NCI-H187 treated with DMSO at 0.1 percent for 48 hours (cell line): Measurements from ENCODE around the gene CYTH3.

Source experiments
- DNase-seq: peaks from one replicate; lab custom pipeline; 2025; lab: John Stamatoyannopoulos, UW

Gene CYTH3

GRCh38 chr7:6256677-6257535, 15.5 kb downstream of the CYTH3 start:
- DNase-seq, result no peak

DNA sequence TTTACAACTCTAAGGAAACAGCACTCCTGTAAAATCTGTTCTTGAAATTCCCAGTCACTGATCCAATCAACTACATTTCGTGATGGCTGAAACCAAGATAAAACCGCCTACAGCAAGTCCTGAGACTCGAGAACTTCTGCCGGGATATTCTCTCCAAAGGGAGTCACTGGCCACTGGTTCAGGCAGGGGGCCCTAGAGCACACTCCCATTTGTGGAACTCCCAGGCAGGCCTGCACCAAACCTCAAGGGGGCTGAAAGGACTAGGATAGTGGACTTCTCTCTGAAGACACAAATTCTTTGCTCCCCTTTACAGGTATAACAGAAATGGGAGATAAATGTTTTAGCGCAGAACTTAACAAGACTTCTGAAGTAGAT, 16.3 kb downstream of the CYTH3 start:
- DNase-seq, result no peak

- no peak for DNase-seq
Measured at GRCh38 chr7:6254866-6255265, 17.6 kb downstream of the CYTH3 start.

GRCh38 chr7:6252748-6253147, 19.7 kb downstream of the CYTH3 start:
- no peak for DNase-seq

- no peak for DNase-seq
Measured at GRCh38 chr7:6252341-6252746, 20.1 kb downstream of the CYTH3 start.

GRCh38 chr7:6251653-6252052, 20.8 kb downstream of the CYTH3 start:
- no peak for DNase-seq

DNA sequence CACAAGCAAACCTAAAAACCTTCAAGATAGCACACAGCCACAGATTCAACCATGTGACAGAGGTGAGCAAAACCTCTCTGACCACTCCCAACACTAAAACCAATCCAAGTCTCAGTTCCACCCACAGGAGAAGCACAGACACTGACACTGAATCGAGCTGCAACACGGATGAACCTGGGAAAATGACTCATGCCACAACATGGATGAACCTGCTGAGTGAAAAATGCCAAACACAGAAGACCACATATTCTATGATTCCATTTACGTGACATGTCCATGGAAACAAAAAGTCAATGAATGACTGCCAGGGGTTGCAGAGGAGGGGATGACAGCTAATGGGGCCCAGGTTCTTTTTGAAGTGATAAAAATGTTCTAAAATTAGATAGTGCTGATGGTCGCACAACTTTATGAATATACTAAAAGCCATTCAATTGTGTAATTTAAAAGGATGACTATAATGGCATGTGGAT, 22.0 kb downstream of the CYTH3 start:
- DNase-seq, result no peak

GRCh38 chr7:6249043-6249442, 23.4 kb downstream of the CYTH3 start:
- no peak for DNase-seq

- DNase-seq, result no peak
Measured at GRCh38 chr7:6248581-6248980, 23.8 kb downstream of the CYTH3 start.

DNA sequence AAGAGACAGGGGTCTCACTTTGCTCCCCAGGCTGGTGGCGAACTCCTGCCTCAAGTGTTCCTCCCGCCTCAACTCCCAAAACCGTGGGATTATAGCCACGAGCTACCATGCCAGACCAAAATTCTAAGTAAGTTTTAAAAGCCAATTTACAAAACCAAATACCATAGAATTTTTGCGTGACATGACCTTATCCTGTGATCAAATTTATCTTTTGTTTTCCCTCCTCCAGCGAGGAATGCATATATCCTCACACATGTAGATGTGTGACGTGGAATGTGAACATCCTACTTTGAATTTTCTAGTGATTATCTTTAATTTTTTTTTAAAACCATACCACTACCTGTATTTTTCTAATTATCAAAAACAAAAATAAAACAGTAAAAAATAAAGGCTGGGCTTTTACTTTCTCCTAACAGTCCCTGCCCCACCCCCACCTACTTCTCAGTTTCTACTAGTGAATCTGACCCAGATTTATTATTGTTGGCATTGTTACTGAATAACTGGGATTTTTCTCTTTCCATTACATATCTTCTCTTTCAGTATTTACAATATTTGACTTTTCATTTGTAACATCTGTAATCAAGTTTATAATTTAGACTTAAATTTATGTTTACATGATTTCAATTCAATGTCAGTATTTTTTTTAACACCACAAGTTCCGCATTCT, 26.0 kb downstream of the CYTH3 start:
- DNase-seq, result no peak

DNA sequence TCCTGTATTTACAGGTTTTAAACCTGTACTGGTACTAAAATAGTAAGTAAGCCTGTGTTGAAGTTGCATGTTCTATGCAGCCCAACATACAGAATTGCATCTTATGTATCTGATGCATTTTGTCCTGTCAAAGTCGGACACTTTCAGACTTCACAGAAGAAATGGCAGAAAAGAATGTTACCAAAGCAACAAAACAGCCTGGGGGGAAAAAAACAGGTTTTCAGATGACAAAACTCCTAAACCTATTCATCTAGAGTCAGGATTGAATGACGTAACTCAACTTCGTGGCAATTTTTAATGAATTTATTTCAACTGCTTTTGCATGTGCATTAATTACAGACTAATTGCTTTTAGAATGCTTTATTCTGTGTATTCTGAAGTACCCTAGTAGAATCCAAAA, 28.4 kb downstream of the CYTH3 start:
- no peak for DNase-seq

DNA sequence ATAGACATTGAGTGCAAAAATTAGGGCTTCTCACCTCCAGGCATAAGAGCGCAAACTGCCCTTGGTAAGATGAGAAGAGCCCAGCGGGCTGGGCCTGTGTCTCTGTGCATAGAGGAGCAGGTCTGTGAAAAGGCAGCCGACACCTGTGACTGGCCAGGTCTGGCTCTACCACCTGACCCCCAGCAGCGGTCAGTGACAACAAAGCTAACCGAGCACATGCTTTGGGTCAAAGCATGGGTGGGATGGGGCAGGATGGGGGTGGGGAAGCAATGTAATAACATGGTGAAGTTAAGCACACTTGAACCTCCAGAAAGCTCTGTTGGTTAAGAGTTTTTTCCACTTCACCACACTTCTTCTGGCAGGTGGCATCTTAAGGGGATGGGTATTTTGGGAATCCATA, 29.3 kb downstream of the CYTH3 start:
- no peak for DNase-seq

GRCh38 chr7:6242561-6242960, 29.9 kb downstream of the CYTH3 start:
- no peak for DNase-seq

- no peak for DNase-seq
Measured at GRCh38 chr7:6241607-6241973, 30.8 kb downstream of the CYTH3 start.

GRCh38 chr7:6238309-6238925, 34.0 kb downstream of the CYTH3 start:
- no peak for DNase-seq

DNA sequence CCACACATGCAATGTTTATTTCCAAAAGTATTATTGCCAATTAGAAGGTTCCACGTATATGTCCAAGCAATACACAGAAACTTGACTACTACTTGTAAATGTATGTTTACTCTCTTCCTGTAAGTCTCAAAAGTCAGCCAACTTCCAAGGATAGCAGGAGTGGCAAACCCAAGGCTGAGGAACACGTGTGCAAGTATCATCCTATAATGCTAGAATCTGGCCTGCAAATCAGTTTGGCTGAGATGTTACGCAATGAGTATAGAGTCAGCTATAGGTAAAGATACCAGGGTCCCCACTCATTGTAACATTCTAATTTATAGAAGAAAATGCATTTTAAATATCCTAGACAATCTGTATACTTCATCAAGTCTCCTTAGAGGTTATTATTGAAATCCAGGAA, 34.7 kb downstream of the CYTH3 start:
- DNase-seq, result no peak

GRCh38 chr7:6237011-6237410, 35.4 kb downstream of the CYTH3 start:
- no peak for DNase-seq

GRCh38 chr7:6235029-6235871, 37.2 kb downstream of the CYTH3 start:
- DNase-seq, result no peak

GRCh38 chr7:6234384-6234783, 38.0 kb downstream of the CYTH3 start:
- DNase-seq, result no peak

GRCh38 chr7:6232534-6232933, 39.9 kb downstream of the CYTH3 start:
- DNase-seq, result no peak

- DNase-seq, result no peak
Measured at GRCh38 chr7:6232116-6232515, 40.3 kb downstream of the CYTH3 start.

DNA sequence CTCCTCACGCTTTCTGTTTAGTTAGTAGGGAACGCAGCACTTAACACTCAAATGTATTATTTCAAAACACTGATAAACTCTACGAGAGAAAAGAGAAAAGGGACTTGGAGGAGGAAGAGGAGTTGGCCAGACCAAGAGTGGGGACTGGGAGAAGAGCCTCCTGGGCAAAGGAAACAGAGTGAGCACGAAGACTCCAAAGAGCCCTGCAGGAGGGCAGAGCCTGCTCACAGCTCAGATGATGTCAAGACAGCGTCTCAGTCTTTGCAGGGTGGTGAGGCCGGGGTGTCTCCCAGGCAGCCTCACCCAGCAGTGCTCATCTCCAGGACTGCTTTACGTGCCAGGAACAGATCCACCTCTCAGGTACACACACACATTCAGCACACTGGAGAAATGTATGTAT, 41.2 kb downstream of the CYTH3 start:
- DNase-seq, result no peak
